Inflammatory macrophage (primary cell): Measurements from ENCODE around the gene CDK18.
"Not testable (repeated sequence)": the region's sequence is repeated elsewhere in the genome, so short reads cannot be mapped to it uniquely, and the experiment has no call there.

ENCODE experiments used
- DNase-seq, 2 donors: peaks; one replicate each; pipeline ENCODE4 v3.0.0-alpha.2; 2020 to 2022

The CDK18 gene

GRCh38 chr1:205481218-205481617 is 23.3 kb upstream of the CDK18 start:
- no peak for DNase-seq

GRCh38 chr1:205481629-205482151 is 22.8 kb upstream of the CDK18 start:
- no peak for DNase-seq

GRCh38 chr1:205482587-205482986 is 21.9 kb upstream of the CDK18 start:
- DNase-seq = not testable (repeated sequence)

GRCh38 chr1:205483372-205483771 is 21.1 kb upstream of the CDK18 start:
- DNase-seq = no peak

- DNase-seq = peak; percentile 66 to 70
These were observed 19.2 kb upstream of the CDK18 start for GRCh38 chr1:205484985-205485967.

GRCh38 chr1:205486258-205486657 is 18.2 kb upstream of the CDK18 start:
- DNase-seq = no peak

- peak; percentile 62 to 71 for DNase-seq
These were observed 16.3 kb upstream of the CDK18 start for GRCh38 chr1:205488074-205488723.

GRCh38 chr1:205491794-205492193 is 12.7 kb upstream of the CDK18 start:
- no peak for DNase-seq

- no peak for DNase-seq
These were observed 12.2 kb upstream of the CDK18 start for GRCh38 chr1:205492201-205492667.

- peak in 1 of 2 donors; percentile 8 for DNase-seq
These were observed 11.7 kb upstream of the CDK18 start for GRCh38 chr1:205492774-205493173.

GRCh38 chr1:205493241-205494085 is 11.0 kb upstream of the CDK18 start:
- peak; percentile 59 to 70 for DNase-seq

- DNase-seq = no peak
These were observed 10.4 kb upstream of the CDK18 start for GRCh38 chr1:205494115-205494514.

GRCh38 chr1:205495237-205495823 is 9.1 kb upstream of the CDK18 start:
- DNase-seq = no peak

GRCh38 chr1:205496661-205497060 is 7.8 kb upstream of the CDK18 start:
- no peak for DNase-seq

GRCh38 chr1:205497351-205497750 is 7.1 kb upstream of the CDK18 start:
- DNase-seq = no peak

GRCh38 chr1:205499789-205500188 is 4.7 kb upstream of the CDK18 start:
- DNase-seq = no peak

- DNase-seq = no peak
These were observed 3.9 kb upstream of the CDK18 start for GRCh38 chr1:205500240-205501233.

- no peak for DNase-seq
These were observed 2.2 kb upstream of the CDK18 start for GRCh38 chr1:205502111-205502810.

- no peak for DNase-seq
These were observed 1.5 kb upstream of the CDK18 start for GRCh38 chr1:205502992-205503391.
